KG1 (cell line): ENCODE measurements around the gene ACLY.
"Not testable (repeated sequence)": the region's sequence is repeated elsewhere in the genome, so short reads cannot be mapped to it uniquely, and the experiment has no call there.

Experiments used
- DNase-seq: peaks from one replicate; lab custom pipeline; 2025; lab: John Stamatoyannopoulos, UW

ACLY gene

DNA sequence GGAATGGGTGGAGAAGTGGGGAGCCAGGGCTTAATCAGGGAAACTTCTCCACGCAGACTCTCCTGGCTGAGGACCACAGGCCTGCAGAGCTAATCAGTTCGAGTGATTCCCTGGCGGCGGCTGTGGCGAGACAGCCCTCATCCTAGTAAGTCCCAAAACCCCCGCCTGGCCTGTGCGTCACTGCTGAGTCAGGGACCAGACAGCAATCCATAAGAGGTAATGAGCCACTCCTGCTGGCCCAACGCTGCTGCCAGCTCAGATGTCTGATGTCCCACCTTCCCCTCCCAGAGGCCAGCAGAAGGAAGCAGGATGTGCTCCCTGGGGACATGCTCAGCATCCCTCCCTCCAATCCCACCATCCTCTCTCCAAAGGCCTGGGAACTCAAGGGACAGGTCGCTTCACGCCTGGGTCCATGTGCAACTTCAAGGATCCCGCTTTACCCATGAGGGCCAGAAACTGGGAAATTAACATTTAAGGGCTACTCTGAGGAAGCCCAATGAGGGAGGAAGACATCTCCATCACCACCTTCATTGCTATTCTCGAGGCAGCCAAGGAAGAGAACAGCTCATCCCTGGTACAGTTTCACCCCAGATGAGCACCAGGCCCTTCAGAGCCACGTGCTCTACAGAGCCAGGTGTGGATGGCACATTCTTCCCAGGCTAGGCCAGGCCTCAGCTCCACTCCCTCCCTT, 7.9 kb downstream of the ACLY start:
- DNase-seq, result no peak

DNA sequence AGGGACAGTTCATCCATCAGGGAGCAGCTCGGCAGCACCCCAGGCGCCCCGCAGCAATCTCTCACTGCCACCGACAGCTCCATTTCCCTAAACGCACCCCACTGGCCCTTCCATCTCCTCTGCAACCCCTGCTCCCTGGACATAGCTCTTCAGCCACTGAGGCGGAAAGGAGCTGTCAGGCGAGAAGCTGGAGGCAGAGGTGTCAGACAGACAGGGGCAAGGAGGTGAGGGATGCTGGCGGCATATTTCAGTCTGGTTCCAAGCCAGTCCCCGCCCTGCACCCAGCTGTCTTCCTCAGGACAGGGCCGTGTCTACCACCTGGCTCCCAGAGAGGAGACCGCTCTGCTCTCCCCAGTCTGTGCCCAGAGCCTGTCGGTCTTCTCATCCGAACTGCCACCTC, 9.7 kb downstream of the ACLY start:
- DNase-seq, result no peak

DNA sequence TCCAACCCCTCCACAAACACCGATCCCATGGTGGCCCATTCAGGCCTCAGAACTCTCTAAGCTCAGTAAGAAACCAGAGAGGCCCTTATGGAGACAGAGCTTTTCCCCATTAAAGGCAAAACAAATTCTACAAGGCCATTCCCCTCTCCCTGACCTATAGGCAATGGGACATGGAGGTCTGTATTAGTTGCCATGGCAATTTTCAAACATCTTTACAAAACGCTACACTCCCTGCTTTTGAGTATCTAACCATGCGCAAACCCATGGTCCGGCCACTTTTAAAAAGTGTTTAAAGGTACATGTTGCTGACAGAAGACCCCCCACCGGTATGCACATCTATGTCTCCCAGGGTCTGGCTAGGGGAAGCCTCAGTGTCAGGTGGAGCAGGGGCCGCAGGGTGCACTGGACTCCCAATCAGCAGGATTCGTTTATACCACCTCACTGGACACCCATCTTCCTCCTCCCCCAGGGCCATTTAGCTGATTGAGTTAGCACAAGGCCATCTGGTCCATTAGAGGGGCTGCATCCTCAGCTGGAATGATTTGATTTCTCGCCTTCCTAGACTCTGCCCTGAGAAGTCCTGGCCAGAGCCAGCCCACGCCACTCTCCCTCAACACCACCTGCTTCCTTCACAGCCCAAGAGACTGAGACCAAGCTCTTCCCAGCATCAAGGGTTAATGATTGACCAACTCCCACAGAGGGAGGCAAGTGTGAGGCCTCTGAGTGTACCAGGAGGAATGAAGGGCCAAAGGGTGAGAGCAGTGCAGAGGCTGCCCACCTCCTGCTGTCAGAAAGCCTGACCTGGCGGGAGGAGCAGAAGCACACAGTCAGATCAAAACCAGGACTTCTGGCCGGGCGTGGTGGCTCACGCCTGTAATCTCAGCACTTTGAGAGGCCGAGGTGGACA, 10.9 kb downstream of the ACLY start:
- no peak for DNase-seq

DNA sequence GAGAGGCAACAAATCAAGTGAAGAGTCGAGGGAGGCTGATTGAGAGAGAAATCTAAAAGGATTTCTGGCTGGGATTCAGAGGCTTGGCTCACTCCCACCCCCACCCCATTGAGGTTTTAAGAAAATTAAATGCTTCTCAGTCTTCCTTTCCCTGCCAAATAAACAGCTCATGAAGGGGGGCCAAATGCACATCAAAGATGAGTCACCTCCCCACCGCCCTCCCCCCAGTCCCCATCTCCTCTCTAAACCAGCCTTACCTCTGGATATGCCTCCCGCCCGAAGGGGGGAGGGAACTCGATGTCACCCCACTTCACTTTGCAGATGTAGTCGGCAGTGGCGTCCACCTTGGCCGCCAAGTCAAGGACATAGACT, 11.6 kb downstream of the ACLY start:
- no peak for DNase-seq

DNA sequence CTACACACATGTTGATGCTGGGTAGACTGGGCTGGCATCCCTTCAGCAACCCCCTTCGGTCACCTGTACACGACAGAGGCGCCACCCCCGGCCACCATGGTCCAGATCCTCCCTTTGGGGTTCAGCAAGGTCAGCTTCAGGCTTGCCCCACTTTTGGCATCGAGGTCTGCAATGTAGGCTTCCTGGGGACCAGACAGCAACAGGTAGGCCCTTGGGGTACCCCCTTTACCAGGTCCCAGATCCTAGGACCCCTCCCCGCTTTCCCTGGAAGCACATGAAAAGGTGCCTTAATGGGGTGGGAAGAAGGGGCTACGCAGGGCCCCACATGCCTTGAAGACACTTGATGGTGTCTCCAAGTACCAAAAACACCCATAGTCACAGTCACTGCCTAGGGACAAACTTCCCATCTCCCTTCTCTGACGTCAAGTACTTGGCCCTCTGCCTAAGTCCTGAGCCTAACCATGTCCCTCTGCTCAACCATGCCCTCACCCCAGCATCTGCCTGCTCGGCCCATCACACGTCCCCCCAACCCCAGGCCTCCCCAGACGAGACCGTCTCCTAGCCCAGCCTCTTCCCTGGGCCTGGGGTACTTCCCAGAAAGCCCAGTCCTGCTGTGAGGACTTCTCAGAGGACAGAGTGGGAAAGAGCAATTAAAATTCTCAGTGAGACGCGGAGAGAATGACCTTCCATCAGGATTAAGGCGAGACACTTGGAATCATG, 12.1 kb downstream of the ACLY start:
- no peak for DNase-seq

DNA sequence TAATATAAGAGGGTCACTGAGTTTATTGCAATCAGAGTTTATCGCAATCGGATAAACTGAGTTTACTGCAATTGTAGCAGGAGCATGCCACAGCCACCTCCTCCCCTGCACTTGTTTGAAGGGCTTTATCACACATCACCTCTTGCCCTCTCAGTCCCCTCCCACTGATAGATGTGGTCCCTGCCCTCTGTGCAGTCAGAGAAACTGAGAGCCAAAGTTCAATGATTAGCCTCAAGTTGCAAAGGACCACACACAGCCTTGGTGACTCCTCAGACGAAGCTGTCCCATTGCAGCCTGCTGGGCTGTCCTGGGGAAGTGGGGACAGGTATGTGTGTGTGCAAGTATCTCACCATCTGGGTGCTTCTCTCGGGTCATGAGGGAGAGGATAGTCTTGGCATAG, 13.6 kb downstream of the ACLY start:
- no peak for DNase-seq

DNA sequence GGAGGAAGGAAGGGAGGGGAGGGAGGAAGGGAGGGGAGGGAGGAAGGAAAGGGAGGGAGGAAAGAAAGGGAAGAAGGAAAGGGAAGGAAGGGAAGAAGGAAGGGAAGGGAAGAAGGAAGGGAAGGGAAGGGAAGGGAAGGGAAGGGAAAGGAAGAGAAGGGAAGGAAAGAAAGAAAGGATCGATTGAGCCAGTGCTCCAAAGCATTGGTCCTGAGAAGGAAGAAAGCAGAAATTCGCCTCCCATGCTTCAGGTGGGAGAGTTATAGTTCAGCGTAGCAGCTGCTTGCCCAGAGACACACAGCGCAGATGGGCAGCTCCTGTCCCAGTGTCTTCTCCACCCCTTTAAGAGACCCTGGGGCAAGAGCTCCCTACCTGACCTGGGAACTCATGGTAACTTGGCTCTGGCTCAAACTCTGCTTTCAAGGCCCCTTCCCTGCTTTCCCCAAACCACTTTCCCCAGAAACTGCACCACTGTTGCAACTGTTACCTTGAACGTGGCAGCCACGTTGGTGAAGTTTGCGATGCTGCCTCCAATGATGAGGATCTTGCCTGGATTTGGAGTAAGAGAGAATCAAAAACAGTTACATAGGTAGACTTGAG, 14.4 kb downstream of the ACLY start:
- no peak for DNase-seq

DNA sequence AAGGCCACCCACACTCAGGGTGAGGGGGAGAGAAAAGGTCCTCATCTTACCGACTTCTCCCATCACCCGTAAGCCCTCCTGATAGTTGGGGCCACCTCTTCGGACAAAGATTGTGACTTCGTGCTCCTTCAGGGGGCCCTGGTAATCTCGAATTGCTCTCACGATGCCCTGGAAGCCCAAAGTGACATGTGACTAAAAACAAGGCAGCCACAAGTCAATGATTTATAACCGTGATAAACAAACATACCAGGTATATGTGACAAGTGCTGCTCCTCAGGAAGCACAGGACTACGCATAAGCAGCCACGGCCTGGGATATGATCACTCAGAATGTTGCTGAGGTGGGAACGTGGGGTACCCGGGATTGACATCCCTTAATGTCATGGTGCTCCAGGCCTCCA, 17.1 kb downstream of the ACLY start:
- DNase-seq, result no peak

DNA sequence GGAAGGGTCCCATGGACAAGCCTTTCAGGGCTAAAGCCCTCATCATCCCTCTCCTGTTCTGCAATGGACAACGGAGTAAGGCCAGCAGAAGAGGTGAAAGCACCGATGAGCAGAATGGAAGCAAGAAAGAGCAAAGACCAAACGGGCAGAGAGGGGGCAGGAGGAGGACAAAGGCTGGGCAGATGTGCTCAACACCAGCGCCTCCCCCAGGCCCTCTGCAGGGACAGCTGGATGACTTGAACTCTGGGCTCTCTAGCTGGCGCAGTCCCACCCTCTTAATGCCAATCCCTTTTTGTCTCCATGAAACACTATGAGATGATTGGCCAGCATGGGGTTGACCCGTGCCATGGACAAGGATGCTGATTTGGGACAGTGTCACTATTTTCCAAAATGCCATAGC, 22.0 kb downstream of the ACLY start:
- DNase-seq, result no peak

DNA sequence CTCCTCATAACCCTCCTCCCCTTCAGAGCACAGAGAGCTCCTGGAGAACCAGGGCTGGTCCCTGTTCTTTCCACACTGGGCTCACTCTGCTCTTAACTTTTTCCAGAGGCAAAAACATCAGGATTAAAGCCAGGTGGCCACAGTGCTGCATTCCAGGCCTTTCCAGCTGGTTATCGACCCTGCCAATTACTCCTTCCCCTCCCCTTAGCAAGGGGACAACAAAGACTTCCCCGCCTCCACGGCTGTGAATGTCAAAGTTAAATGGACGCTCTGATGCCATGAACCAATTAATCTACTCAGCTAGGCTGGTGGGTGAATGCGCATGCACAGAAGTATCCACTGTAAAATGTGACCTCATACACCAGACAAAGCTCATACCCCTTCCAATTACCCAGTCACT, 23.1 kb downstream of the ACLY start:
- no peak for DNase-seq

DNA sequence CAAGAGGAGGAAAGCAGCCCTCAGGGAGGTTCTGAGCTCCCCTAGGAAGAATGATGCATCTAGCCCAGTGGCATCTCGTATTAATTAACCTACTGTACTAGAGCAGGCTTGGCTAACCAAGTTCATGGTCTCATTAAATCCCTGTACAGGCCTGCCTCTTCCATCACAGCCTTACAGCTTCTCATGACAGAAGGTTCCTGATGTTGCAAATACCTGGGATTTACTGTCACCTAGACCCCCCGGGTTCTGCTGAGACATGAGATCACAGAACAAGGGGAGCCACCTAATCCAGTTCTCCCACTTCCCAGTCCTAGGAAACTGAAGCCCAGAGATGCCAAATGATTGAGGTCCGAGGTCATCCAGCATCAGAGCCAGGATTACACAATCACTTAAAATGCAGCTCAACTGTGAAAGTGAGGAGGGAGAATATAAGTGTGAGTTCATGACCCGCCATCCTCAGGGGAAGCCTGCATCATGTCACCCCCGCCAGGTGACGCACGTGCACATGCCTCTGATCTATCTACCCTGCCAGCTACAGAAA, 23.9 kb downstream of the ACLY start:
- DNase-seq, result no peak

DNA sequence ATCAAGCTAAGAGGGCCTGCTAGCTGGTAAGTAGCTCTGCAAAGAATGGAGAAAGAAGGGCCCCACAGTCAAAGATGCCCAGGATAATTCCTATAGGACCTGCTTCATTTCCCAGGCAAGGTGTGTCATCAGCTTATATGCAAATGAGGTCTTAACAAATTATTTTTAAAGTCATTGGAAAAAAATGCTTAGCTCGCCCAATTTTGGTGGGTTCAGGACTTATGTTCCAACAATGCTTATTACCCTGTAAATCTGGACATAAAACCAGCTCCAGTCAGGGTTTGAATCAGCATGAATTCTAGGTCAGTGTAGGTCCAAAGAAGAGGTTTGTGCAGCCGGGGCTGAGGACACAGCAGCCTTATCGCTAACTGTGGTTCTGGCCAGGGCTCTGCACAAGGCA, 25.4 kb downstream of the ACLY start:
- no peak for DNase-seq

DNA sequence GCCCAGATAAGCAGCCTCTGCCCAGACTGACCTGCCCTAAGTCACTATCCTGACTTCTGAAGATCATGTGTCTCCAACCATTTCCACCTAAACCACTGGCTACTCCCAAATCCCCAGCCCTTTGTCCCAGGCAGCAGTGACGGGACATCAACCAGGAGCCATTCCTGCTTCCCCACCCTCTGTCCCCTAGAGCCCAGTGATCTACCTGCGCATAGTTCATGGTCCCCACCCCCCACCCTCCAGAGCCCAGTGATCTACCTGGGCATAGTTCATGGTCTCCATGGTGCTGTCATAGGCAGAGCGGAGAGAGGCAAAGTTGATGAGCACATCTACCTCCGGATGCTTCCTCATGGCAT, 26.8 kb downstream of the ACLY start:
- DNase-seq, result no peak

DNA sequence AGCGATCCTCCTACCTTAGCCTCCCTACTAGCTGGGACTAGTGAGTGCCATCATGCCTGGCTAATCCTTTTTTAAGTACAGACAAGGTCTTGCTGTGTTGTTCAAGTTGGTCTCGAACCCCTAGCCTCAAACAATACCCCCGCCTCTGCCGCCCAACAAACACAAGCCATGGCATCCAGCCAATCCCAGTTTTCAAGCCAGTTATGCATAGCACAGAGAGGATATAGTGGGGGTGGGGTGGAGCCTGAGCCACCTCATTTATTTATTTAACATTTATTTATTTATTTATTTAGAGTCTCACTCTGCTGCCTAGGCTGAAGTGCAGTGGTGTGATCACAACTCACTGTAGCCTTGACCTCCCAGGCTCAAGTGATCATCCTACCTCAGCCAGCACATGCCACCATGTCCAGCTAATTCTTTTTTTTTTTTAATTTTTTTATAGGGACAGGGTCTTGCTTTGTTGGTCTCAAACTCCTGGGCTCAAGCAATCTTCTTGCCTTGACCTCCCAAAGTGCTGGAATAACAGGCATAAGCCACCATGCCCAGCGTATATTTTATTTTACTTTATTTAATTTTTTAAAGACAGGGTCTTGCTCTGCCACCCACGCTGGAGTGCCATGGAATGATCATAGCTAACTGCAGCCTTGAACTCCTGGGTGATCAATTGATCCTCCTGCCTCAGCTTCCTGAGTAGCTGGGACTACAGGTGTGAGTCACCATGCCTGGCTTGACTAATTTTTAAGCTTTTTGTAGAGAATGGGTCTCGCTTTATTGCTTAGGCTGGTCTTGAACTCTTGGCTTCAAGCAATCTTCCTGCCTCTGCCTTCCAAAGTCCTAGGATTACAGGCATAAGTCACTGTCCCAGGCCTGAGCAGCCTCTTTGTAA, 27.4 kb downstream of the ACLY start:
- no peak for DNase-seq

DNA sequence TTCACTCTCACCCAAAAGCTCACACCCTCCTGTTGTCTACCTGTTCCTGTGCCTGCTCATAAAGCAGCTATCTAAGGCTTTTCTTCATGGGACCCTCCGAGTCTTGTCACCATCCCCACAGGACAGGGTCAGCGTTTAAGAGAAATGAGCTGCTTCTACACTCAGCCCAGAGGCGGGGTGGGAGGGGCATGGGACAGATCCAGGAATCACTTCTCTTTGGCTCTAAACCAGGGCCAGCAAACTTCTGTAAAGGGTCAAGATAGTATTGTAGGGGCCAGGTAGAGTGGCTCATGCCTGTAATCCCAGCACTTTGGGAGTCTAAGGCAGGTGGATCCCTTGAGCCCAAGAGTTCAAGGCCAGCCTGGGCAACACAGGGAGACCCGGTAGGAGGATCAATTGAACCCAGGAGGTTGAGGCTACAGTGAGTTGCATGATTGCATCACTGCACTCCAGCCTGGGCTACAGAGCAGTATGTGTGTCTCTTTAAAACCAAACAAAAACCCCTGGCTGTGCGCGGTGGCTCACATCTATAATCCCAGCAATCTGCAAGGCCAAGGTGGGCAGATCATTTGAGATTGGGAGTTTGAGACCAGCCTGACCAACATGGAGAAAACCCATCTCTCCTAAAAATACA, 30.3 kb downstream of the ACLY start:
- no peak for DNase-seq

DNA sequence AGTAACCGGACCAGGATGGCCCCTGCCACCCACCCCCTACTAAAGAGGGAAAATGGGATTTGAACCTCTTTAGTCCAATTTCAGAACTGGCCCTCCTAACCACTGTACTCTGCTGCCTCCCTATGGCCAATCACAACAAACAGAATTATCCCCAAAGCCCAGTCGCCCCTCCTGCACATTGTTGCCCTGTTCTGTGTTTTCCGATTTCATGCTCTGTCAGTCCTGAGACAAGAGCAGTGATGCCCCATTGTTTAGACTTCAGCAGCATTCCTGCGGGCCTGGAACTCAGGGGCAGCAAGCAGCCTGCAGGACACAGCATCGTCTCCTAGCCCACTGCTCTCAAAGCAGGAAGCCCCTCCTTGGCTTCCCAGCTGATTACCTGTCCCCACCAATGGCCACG, 33.0 kb downstream of the ACLY start:
- DNase-seq, result no peak

DNA sequence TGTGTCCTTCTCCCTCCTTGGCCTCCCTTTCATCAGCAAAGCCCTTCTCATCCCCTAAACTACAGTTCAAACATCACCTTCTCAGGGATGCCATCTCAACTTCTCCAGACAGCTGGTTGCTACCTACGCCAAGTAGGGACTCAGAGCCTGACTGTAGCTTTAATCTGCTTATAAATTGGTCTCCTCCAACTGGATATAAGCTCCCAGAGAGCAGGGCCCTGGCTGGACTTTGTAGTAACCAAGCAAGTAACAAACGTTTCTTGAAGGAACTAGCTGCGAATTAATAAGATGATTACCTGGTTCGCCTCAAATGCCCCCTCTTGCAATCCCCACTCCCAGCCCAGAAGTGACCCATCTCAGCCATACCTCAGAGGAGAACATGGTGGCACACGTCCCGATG, 36.0 kb downstream of the ACLY start:
- DNase-seq, result no peak

DNA sequence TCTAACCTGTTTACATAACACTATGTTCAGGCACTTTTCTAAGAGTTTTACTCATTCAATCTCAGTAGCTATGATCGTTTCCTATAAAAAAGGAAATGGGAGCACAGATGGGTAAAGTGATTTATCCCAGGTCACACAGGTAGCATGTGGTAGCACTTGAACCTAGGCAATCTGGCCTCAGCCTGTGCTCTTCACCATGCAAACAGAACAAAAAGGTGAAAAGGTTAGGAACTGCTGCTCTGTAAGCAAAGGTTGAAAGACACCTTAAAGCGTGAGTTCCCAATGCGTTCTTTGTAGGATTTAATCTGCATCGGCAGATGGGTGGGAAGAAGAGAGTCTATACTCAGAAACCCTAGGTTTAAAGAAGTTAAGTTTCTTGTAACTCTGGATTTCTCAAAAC, 38.6 kb downstream of the ACLY start:
- no peak for DNase-seq

DNA sequence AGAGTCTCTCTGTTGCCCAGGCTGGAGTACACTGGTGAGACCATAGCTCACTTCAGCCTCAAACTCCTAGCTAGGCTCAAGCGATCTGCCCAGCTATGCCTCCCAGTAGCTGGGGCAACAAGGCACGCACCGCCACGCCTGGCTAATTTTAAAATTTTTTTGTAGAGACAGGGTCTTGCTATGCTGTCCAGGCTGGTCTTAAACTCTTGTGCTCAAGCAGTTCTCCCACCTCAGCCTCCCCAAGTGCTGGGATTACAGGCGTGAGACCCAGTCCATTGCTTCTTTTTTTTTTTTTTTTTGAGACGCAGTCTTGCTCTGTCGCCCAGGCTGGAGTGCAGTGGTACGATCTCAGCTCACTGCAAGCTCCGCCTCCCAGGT, 44.5 kb downstream of the ACLY start:
- DNase-seq, result not testable (repeated sequence)

DNA sequence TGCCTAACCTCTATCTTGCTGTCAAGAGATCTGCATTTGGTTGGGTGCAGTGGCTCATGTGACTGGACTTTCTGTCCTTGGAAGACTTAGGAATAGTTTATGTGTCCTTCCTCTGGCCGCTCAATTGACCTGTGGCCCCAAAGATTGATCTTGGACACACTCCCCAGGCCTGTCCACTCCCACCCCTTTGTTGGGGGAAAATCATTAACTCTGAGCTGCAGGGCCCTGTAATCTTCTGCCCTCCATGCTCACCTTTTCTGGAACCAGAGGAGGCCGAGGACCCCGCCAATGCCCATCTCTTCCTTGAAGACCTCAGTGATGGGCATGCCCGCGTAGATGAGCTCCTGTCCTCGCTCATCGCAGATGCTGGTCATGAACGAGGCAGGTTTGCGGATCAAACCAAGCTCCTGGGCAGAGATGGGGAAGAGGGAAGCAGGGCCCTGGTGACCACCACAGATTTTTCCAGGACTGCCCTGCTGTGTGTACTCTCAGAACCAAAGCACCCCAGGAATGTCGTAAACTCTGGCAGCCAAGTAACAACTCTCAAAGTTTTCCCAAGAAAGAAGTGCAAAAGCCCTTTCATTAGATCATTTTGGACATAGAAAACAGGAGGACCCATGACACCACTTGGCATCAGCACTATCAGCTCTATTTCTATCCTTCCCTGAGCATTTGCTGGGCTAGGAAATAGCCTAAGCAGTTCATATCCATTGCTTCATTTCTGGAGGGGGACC, 45.0 kb downstream of the ACLY start:
- no peak for DNase-seq
